ENCODE results near the gene SORCS3. TPM values are rescaled to one million over a fixed set of nuclear protein-coding genes. Genes with fewer than 3 reads are reported as not detected.

Gene SORCS3
- total RNA-seq, 1 experiment from 2014 or later: 0.03 TPM

GRCh38 chr10:105187243-105187642, 546.2 kb downstream of the SORCS3 start:
- no peak for DNase-seq

DNA sequence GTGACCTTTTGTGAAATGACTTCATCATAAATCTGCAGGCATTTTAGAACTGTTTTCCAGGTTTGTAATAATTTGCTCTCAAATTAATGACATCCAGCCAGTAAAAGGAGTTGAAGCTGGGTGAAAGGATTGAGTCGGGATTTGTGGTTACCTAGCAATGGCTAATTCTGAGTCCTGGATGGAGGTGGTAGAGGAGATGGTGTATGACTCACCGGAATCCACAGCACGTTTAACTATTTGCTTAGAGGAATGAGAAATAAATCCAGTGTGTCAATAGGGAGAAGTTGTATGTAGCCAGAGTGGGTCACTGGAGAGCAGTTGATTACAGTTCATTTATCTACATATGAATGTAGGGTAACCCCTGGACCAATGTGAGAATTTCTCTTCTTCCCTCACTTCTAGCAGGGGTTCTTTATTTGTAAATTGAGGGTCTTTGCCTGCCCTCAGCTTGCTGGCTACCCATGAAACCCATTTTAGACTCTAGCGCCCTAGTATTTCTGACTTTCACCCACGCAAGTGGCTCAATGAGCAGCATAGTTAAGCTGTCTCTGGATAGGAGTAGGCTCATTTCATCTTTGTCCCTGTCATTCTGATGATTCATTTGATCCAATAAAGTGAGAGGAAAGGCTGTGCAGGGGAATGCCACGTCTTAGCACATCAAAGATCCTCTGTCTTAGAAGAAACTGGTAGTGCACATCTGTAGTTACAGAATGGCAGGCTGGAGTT, 547.8 kb downstream of the SORCS3 start:
- DNase-seq: no peak
- H3K4me3 ChIP-seq (ENCODE audit: insufficient read depth, low read depth, low read length): no peak overlapping the region
- H3K36me3 ChIP-seq (replicated peaks; ENCODE audit: control insufficient read depth, insufficient read depth, low read length): no peaks in the 10 kb centered on the region
- H3K27me3 ChIP-seq (ENCODE audit: control insufficient read depth, insufficient read depth, low read length): no peaks in the 10 kb centered on the region

More at GRCh38 chr10:105187243-105187642, 546.2 kb downstream of the SORCS3 start:
- Histone ChIP-seq H3K4me3 (ENCODE audit: insufficient read depth, low read depth, low read length) (no peak overlapping the region), H3K27me3 (ENCODE audit: control insufficient read depth, insufficient read depth, low read length) (no peaks in the 10 kb centered on the region), H3K36me3 (replicated peaks; ENCODE audit: control insufficient read depth, insufficient read depth, low read length) (no peaks in the 10 kb centered on the region)

DNA sequence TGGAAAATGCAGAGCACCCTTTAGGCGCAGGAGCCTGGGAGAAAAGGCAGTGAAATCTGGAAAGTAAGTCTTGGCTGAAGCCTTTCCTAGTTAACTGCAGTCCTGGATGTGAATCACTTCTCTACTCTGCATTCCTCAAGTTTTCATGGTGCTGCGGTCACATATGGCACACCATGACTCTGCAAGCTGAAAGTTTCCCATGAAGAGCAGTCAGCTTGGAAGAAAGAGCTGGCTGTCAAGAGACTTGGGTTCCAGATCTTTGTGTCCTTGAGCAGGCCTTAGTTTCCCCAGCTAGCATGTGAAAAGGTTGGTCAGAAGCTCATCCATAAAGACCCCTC, 548.3 kb downstream of the SORCS3 start:
- no peak for DNase-seq
- H3K36me3 ChIP-seq (replicated peaks; ENCODE audit: control insufficient read depth, insufficient read depth, low read length): no peaks in the 10 kb centered on the region
- no peaks in the 10 kb centered on the region for H3K27me3 ChIP-seq (ENCODE audit: control insufficient read depth, insufficient read depth, low read length)
- no peak overlapping the region for H3K4me3 ChIP-seq (ENCODE audit: insufficient read depth, low read depth, low read length)

DNA sequence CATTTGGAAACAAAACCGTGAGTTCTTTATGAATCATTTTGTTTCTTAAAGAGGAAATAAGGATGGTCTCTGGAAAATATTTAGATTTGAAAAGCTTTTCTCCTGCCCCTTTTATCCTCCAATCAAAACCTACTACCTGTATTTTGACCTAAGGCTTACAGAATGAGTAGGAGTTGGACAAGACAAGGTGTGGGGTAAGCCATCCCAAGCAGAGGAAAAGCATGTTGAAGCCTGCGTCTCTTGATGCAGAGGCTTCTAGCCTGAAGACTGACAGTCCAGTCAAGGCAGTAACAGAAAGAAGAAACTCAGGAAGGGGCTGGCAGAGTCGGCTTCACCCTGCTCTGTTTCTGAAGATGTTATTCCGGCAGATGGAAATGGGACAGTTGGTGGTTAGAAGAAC, 551.1 kb downstream of the SORCS3 start:
- no peak overlapping the region for H3K4me3 ChIP-seq (ENCODE audit: insufficient read depth, low read depth, low read length)
- no peaks in the 10 kb centered on the region for H3K27me3 ChIP-seq (ENCODE audit: control insufficient read depth, insufficient read depth, low read length)
- no peak for DNase-seq

GRCh38 chr10:105192861-105193260, 551.8 kb downstream of the SORCS3 start:
- Histone ChIP-seq H3K4me3 (ENCODE audit: insufficient read depth, low read depth, low read length) (no peak overlapping the region), H3K36me3 (replicated peaks; ENCODE audit: control insufficient read depth, insufficient read depth, low read length) (no peaks in the 10 kb centered on the region), H3K27me3 (ENCODE audit: control insufficient read depth, insufficient read depth, low read length) (no peaks in the 10 kb centered on the region)
- DNase-seq: no peak

More for the DNA sequence above, 551.1 kb downstream of the SORCS3 start:
- no peaks in the 10 kb centered on the region for H3K36me3 ChIP-seq (replicated peaks; ENCODE audit: control insufficient read depth, insufficient read depth, low read length)

GRCh38 chr10:105195831-105196230, 554.7 kb downstream of the SORCS3 start:
- no peak for DNase-seq

DNA sequence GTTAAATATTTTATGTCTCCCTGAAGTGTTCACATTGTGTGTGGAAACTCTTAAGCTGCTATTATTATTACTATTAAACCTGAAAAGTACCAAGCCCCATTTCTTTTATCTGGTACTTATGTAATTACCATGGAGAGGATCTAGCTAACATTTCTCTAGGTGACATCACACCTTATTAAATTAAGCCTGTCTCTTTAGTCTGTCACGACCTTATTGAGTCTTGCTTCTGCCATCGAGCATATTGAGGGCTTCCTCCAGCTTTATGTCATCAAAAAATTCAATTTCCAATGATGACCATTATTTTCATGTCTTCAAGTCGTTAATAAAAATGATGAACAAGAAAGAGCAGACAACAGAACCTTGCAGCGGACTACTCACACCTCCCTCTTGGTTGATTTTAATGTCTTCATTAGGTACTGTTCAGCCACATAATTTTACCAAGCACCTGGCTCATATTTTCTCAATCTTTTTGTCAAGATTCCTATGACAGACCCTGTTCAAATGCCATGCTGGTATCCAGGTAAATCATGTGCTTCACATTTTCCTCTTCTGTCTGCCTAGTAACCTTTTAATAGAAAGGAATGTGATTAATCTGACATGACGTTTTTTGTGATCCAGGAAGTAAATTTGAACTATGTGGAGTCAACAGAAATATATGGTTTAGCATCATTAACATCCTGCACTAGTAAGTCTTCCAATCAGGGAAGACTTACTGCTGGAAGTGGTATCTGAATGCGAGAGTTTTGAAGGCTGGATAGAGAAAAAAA, 556.7 kb downstream of the SORCS3 start:
- H3K36me3 ChIP-seq (replicated peaks; ENCODE audit: control insufficient read depth, insufficient read depth, low read length): no peaks in the 10 kb centered on the region
- no peaks in the 10 kb centered on the region for H3K27me3 ChIP-seq (ENCODE audit: control insufficient read depth, insufficient read depth, low read length)
- DNase-seq: no peak
- no peak overlapping the region for H3K4me3 ChIP-seq (ENCODE audit: insufficient read depth, low read depth, low read length)

More at GRCh38 chr10:105195831-105196230, 554.7 kb downstream of the SORCS3 start:
- Histone ChIP-seq H3K27me3 (ENCODE audit: control insufficient read depth, insufficient read depth, low read length) (no peaks in the 10 kb centered on the region), H3K4me3 (ENCODE audit: insufficient read depth, low read depth, low read length) (no peak overlapping the region), H3K36me3 (replicated peaks; ENCODE audit: control insufficient read depth, insufficient read depth, low read length) (no peaks in the 10 kb centered on the region)

GRCh38 chr10:105206616-105207015, 565.5 kb downstream of the SORCS3 start:
- no peak for DNase-seq
- H3K27me3 ChIP-seq (ENCODE audit: control insufficient read depth, insufficient read depth, low read length): no peaks in the 10 kb centered on the region

GRCh38 chr10:105207476-105207995, 566.4 kb downstream of the SORCS3 start:
- H3K4me3 ChIP-seq (ENCODE audit: insufficient read depth, low read depth, low read length): no peak overlapping the region
- no peaks in the 10 kb centered on the region for H3K27me3 ChIP-seq (ENCODE audit: control insufficient read depth, insufficient read depth, low read length)
- no peaks in the 10 kb centered on the region for H3K36me3 ChIP-seq (replicated peaks; ENCODE audit: control insufficient read depth, insufficient read depth, low read length)
- DNase-seq: no peak

More at GRCh38 chr10:105206616-105207015, 565.5 kb downstream of the SORCS3 start:
- no peak overlapping the region for H3K4me3 ChIP-seq (ENCODE audit: insufficient read depth, low read depth, low read length)
- no peaks in the 10 kb centered on the region for H3K36me3 ChIP-seq (replicated peaks; ENCODE audit: control insufficient read depth, insufficient read depth, low read length)

- no peak for DNase-seq
- Histone ChIP-seq H3K36me3 (replicated peaks; ENCODE audit: control insufficient read depth, insufficient read depth, low read length) (no peaks in the 10 kb centered on the region), H3K27me3 (ENCODE audit: control insufficient read depth, insufficient read depth, low read length) (no peaks in the 10 kb centered on the region), H3K4me3 (ENCODE audit: insufficient read depth, low read depth, low read length) (no peak overlapping the region)
Measured at GRCh38 chr10:105210546-105210945, 569.5 kb downstream of the SORCS3 start.

DNA sequence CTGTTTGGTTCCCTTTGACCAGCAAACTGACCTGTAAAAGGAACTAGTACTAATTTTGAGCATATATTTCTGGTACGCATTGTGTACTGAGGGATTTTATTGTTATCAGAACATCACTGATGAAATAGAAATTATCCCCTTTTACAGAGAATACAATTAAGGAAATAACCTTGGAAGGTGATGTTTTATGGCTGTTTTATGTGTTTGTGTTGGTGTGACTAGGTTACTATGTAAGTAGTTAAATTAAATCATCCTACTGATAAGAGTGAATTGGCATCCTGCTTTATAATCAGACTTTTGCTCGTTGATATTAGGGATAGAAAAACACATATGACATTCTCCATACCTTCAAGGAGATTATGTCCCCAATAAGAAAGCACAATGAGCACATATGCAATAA, 596.6 kb downstream of the SORCS3 start:
- no peaks in the 10 kb centered on the region for H3K27me3 ChIP-seq (ENCODE audit: control insufficient read depth, insufficient read depth, low read length)
- no peak overlapping the region for H3K4me3 ChIP-seq (ENCODE audit: insufficient read depth, low read depth, low read length)
- H3K36me3 ChIP-seq (replicated peaks; ENCODE audit: control insufficient read depth, insufficient read depth, low read length): no peaks in the 10 kb centered on the region
- no peak for DNase-seq

- Histone ChIP-seq H3K36me3 (replicated peaks; ENCODE audit: control insufficient read depth, insufficient read depth, low read length) (no peaks in the 10 kb centered on the region), H3K27me3 (ENCODE audit: control insufficient read depth, insufficient read depth, low read length) (no peaks in the 10 kb centered on the region), H3K4me3 (ENCODE audit: insufficient read depth, low read depth, low read length) (no peak overlapping the region)
- no peak for DNase-seq
Measured at GRCh38 chr10:105239311-105240219, 598.5 kb downstream of the SORCS3 start.

DNA sequence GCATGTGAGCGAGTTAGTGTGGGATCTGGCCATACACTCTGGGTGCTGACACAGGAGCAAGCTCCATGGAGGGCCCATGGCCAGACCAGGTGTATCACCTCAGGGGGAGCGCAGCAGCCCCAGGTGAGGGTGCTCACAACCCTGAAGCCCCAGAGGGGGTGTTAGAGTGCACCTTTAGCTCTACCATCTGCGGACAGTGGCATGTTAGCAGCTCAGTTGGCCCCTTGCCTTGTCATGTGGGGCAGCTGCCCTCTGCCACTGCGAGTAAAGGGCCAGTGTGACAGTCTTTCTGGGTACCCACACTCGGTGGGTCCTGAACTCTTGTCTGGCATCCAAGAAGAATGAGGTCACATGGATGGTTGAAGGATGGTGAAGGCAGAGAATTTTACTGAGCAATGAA, 600.2 kb downstream of the SORCS3 start:
- DNase-seq: no peak
- H3K4me3 ChIP-seq (ENCODE audit: insufficient read depth, low read depth, low read length): no peak overlapping the region
- no peaks in the 10 kb centered on the region for H3K36me3 ChIP-seq (replicated peaks; ENCODE audit: control insufficient read depth, insufficient read depth, low read length)
- H3K27me3 ChIP-seq (ENCODE audit: control insufficient read depth, insufficient read depth, low read length): no peaks in the 10 kb centered on the region

DNA sequence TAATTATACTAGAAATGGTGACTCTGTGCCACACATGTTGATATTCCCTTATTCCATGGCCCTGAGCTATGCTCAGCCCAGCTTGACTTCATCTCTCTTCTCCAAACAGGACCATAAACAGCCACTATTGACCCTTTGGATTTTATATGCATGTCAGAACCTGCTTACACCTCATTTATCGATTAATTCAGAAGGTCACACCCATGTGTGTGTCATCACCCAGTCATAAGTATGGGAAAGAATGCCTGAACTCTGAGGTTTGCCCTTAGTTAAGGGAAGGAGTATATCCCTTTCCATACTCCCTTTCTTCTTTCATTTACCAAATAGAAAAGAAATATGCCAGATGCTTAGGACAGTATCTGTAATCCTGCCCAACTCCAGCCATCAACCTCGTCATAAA, 602.3 kb downstream of the SORCS3 start:
- Histone ChIP-seq H3K36me3 (replicated peaks; ENCODE audit: control insufficient read depth, insufficient read depth, low read length) (no peaks in the 10 kb centered on the region), H3K27me3 (ENCODE audit: control insufficient read depth, insufficient read depth, low read length) (no peaks in the 10 kb centered on the region), H3K4me3 (ENCODE audit: insufficient read depth, low read depth, low read length) (no peak overlapping the region)
- DNase-seq: no peak

Measured in H7 (cell line).